ENCODE data around the gene ANAPC1. TPM values are rescaled to one million over a fixed set of nuclear protein-coding genes. Genes with fewer than 3 reads are reported as not detected.
A peak's percentile ranks its signal among the peaks of the same experiment; 100 is the strongest.

ANAPC1 gene
- total RNA-seq, 1 donor from 2014 or later = 54.0 TPM

- no peak for DNase-seq (ENCODE audit: low spot score in 2 of 2, unreplicated experiment in 2 of 2)
- H3K36me3 Mint-ChIP-seq = peaks cover 7% of the 10 kb centered on the region
- TF ChIP-seq CTCF (IDR thresholded peaks at IDR 0.05; ENCODE audit: unreplicated experiment) = no peak
- H3K4me1 Mint-ChIP-seq = peaks cover 45% of the 10 kb centered on the region
- H3K27ac Mint-ChIP-seq = peak overlapping the region; percentile 41
- H3K9me3 Mint-ChIP-seq = no peaks in the 10 kb centered on the region
- no peaks in the 10 kb centered on the region for H3K27me3 Mint-ChIP-seq (ENCODE audit: low read depth)
- no peak overlapping the region for H3K4me3 Mint-ChIP-seq
Measured at GRCh38 chr2:111924617-111925107, 40.7 kb upstream of the ANAPC1 start.

- TF ChIP-seq CTCF (IDR thresholded peaks at IDR 0.05; ENCODE audit: unreplicated experiment) = no peak
- H3K36me3 Mint-ChIP-seq = no peaks in the 10 kb centered on the region
- H3K4me1 Mint-ChIP-seq = peaks cover 56% of the 10 kb centered on the region
- no peaks in the 10 kb centered on the region for H3K9me3 Mint-ChIP-seq
- no peak overlapping the region for H3K4me3 Mint-ChIP-seq
- peak in 1 of 2 experiments; percentile 43 for DNase-seq (ENCODE audit: low spot score in 2 of 2, unreplicated experiment in 2 of 2)
- peak overlapping the region; percentile 78 for H3K27ac Mint-ChIP-seq
- no peaks in the 10 kb centered on the region for H3K27me3 Mint-ChIP-seq (ENCODE audit: low read depth)
Measured at GRCh38 chr2:111923276-111923804, 39.3 kb upstream of the ANAPC1 start.

- Mint-ChIP-seq H3K27me3 (ENCODE audit: low read depth) (no peaks in the 10 kb centered on the region), H3K27ac (peak overlapping the region; percentile 68), H3K4me1 (peaks cover 57% of the 10 kb centered on the region), H3K36me3 (no peaks in the 10 kb centered on the region), H3K9me3 (no peaks in the 10 kb centered on the region), H3K4me3 (no peak overlapping the region)
- no peak for TF ChIP-seq CTCF (IDR thresholded peaks at IDR 0.05; ENCODE audit: unreplicated experiment)
- no peak for DNase-seq (ENCODE audit: low spot score in 2 of 2, unreplicated experiment in 2 of 2)
Measured at GRCh38 chr2:111919794-111920608, 36.0 kb upstream of the ANAPC1 start.

- Mint-ChIP-seq H3K27ac (peak overlapping the region; percentile 93), H3K36me3 (no peaks in the 10 kb centered on the region), H3K4me1 (peaks cover 56% of the 10 kb centered on the region), H3K4me3 (no peak overlapping the region), H3K27me3 (ENCODE audit: low read depth) (no peaks in the 10 kb centered on the region), H3K9me3 (no peaks in the 10 kb centered on the region)
- no peak for DNase-seq (ENCODE audit: low spot score in 2 of 2, unreplicated experiment in 2 of 2)
- TF ChIP-seq CTCF (IDR thresholded peaks at IDR 0.05; ENCODE audit: unreplicated experiment) = no peak
Measured at GRCh38 chr2:111919365-111919764, 35.4 kb upstream of the ANAPC1 start.

- TF ChIP-seq CTCF (IDR thresholded peaks at IDR 0.05; ENCODE audit: unreplicated experiment) = no peak
- no peaks in the 10 kb centered on the region for H3K36me3 Mint-ChIP-seq
- H3K27ac Mint-ChIP-seq = peak overlapping the region; percentile 93
- peaks cover 49% of the 10 kb centered on the region for H3K4me1 Mint-ChIP-seq
- DNase-seq (ENCODE audit: low spot score in 2 of 2, unreplicated experiment in 2 of 2) = peak; percentile 49 to 65
- no peaks in the 10 kb centered on the region for H3K9me3 Mint-ChIP-seq
- no peaks in the 10 kb centered on the region for H3K27me3 Mint-ChIP-seq (ENCODE audit: low read depth)
- peak overlapping the region; percentile 18 for H3K4me3 Mint-ChIP-seq
Measured at GRCh38 chr2:111918383-111918806, 34.4 kb upstream of the ANAPC1 start.
